ENCODE measurements around the gene OPRL1.

- TF ChIP-seq REST (IDR thresholded peaks at IDR 0.05; ENCODE audit: insufficient read depth in 1 of 2, low read depth in 2 of 2, low read length in 2 of 2) (no peak), POLR2AphosphoS5 (IDR thresholded peaks at IDR 0.05; ENCODE audit: low read depth, low read length) (no peak)
Observed at GRCh38 chr20:64129146-64129782, 49.4 kb downstream of the OPRL1 start.
